ENCODE data around the gene POGK.

- no peak for TF ChIP-seq CTCF (conservative IDR thresholded peaks at IDR 0.05; ENCODE audit: low read depth, low read length)
- no peak for TF ChIP-seq EZH2 (IDR thresholded peaks at IDR 0.05; ENCODE audit: low read length, unreplicated experiment)
- no peak for TF ChIP-seq EZH2phosphoT487 (IDR thresholded peaks at IDR 0.05; ENCODE audit: borderline replicate concordance, low read length)
These were observed 27.6 kb upstream of the POGK start for GRCh38 chr1:166811691-166812090.
